Neural cell (in vitro differentiated cells): ENCODE data around the gene NR4A2.

ENCODE experiments used
- EP300 ChIP-seq: fragments of 450-650 bp; conservative IDR thresholded peaks from 2 replicates; pipeline ENCODE4 v1.6.1; 2014; ENCODE audit warnings: antibody characterized with exemption, mild to moderate bottlenecking, moderate library complexity; ENCODE audit not compliant: poor library complexity, severe bottlenecking
- EZH2 ChIP-seq: fragments of 200-600, 300-800 bp; shearing (Covaris generic), sonication (generic); IDR thresholded peaks from 2 replicates; pipeline ENCODE4 v1.6.1; 2014; ENCODE audit warnings: antibody characterized with exemption, low read length, borderline replicate concordance, mild to moderate bottlenecking; ENCODE audit not compliant: insufficient read depth, poor library complexity, severe bottlenecking
- MXI1 ChIP-seq: fragments of 450-650 bp; conservative IDR thresholded peaks from 2 replicates; pipeline ENCODE4 v1.6.1; 2014; ENCODE audit warnings: antibody characterized with exemption, mild to moderate bottlenecking; ENCODE audit not compliant: poor library complexity, severe bottlenecking
- POLR2AphosphoS5 ChIP-seq: IDR thresholded peaks from 2 replicates; pipeline ENCODE4 v1.6.1; 2012
- RAD21 ChIP-seq: fragments of 450-650 bp; conservative IDR thresholded peaks from 2 replicates; pipeline ENCODE4 v1.6.1; 2014; ENCODE audit warnings: antibody characterized with exemption, mild to moderate bottlenecking, moderate library complexity
- SMC3 ChIP-seq: fragments of 450-650 bp; conservative IDR thresholded peaks from 2 replicates; pipeline ENCODE4 v1.6.1; 2014; ENCODE audit warnings: antibody characterized with exemption, mild to moderate bottlenecking, moderate library complexity; ENCODE audit not compliant: poor library complexity
- TAF1 ChIP-seq: IDR thresholded peaks from 2 replicates; pipeline ENCODE4 v1.6.1; 2012; ENCODE audit warnings: low read depth
- TF ChIP-seq, protein P1 (sequence below): fragments of 450-650 bp; IDR thresholded peaks from 2 replicates; pipeline ENCODE4 v1.5.1; 2014; ENCODE audit warnings: antibody characterized with exemption, mild to moderate bottlenecking, moderate library complexity; ENCODE audit not compliant: poor library complexity, severe bottlenecking
- TF ChIP-seq, protein P2 (sequence below): IDR thresholded peaks from 2 replicates; pipeline ENCODE4 v1.6.1; 2012; ENCODE audit warnings: borderline replicate concordance

GRCh38 chr2:156332284-156332533 is 312 bp downstream of the NR4A2 start:
- TF ChIP-seq, protein P1, sequence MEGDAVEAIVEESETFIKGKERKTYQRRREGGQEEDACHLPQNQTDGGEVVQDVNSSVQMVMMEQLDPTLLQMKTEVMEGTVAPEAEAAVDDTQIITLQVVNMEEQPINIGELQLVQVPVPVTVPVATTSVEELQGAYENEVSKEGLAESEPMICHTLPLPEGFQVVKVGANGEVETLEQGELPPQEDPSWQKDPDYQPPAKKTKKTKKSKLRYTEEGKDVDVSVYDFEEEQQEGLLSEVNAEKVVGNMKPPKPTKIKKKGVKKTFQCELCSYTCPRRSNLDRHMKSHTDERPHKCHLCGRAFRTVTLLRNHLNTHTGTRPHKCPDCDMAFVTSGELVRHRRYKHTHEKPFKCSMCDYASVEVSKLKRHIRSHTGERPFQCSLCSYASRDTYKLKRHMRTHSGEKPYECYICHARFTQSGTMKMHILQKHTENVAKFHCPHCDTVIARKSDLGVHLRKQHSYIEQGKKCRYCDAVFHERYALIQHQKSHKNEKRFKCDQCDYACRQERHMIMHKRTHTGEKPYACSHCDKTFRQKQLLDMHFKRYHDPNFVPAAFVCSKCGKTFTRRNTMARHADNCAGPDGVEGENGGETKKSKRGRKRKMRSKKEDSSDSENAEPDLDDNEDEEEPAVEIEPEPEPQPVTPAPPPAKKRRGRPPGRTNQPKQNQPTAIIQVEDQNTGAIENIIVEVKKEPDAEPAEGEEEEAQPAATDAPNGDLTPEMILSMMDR: no peak
- no peak for TF ChIP-seq POLR2AphosphoS5
- TF ChIP-seq EP300: no peak
- TF ChIP-seq, protein P2, sequence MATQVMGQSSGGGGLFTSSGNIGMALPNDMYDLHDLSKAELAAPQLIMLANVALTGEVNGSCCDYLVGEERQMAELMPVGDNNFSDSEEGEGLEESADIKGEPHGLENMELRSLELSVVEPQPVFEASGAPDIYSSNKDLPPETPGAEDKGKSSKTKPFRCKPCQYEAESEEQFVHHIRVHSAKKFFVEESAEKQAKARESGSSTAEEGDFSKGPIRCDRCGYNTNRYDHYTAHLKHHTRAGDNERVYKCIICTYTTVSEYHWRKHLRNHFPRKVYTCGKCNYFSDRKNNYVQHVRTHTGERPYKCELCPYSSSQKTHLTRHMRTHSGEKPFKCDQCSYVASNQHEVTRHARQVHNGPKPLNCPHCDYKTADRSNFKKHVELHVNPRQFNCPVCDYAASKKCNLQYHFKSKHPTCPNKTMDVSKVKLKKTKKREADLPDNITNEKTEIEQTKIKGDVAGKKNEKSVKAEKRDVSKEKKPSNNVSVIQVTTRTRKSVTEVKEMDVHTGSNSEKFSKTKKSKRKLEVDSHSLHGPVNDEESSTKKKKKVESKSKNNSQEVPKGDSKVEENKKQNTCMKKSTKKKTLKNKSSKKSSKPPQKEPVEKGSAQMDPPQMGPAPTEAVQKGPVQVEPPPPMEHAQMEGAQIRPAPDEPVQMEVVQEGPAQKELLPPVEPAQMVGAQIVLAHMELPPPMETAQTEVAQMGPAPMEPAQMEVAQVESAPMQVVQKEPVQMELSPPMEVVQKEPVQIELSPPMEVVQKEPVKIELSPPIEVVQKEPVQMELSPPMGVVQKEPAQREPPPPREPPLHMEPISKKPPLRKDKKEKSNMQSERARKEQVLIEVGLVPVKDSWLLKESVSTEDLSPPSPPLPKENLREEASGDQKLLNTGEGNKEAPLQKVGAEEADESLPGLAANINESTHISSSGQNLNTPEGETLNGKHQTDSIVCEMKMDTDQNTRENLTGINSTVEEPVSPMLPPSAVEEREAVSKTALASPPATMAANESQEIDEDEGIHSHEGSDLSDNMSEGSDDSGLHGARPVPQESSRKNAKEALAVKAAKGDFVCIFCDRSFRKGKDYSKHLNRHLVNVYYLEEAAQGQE: no peak
- TF ChIP-seq EZH2: no peak
- TF ChIP-seq SMC3: no peak
- TF ChIP-seq TAF1: no peak
- TF ChIP-seq MXI1: no peak
- TF ChIP-seq RAD21: no peak
